ENCODE measurements around the gene GGCX.
"Not testable (repeated sequence)": the region's sequence is repeated elsewhere in the genome, so short reads cannot be mapped to it uniquely, and the experiment has no call there.

The GGCX gene

GRCh38 chr2:85547859-85548607 is 13.3 kb downstream of the GGCX start:
- DNase-seq (no peak), ATAC-seq (ENCODE audit: insufficient read depth, low read depth) (no peak)
- no peak overlapping the region for H3K27ac ChIP-seq (ENCODE audit: low read length)
- TF ChIP-seq EZH2 (IDR thresholded peaks at IDR 0.05; ENCODE audit: borderline replicate concordance, low read depth, low read length, severe bottlenecking) (no peak), CTCF (IDR thresholded peaks at IDR 0.05; ENCODE audit: borderline replicate concordance, extremely low read depth, low read length, poor library complexity, severe bottlenecking) (no peak)
- no peaks in the 10 kb centered on the region for H3K9me3 ChIP-seq (ENCODE audit: insufficient read depth, low read length, severe bottlenecking)
- no peak overlapping the region for H2AFZ ChIP-seq (ENCODE audit: low read depth, low read length)
- no peak overlapping the region for H3K4me2 ChIP-seq (ENCODE audit: insufficient read depth, low read length)
- no peak overlapping the region for H3K4me3 ChIP-seq (ENCODE audit: low read depth in 1 of 2, low read length in 2 of 2)
- peaks cover 18% of the 10 kb centered on the region; the same call in 1 of the 2 replicates for H4K20me1 ChIP-seq (ENCODE audit: insufficient read depth, low read length)
- H3K4me1 ChIP-seq (ENCODE audit: insufficient read depth, low read length): no peaks in the 10 kb centered on the region
- peaks cover 69% of the 10 kb centered on the region for H3K36me3 ChIP-seq (ENCODE audit: insufficient read depth, low read length)
- no peak overlapping the region for H3K9ac ChIP-seq (ENCODE audit: low read depth, low read length)
- H3K79me2 ChIP-seq (ENCODE audit: insufficient read depth, low read length): peaks cover 4% of the 10 kb centered on the region
- no peaks in the 10 kb centered on the region for H3K27me3 ChIP-seq (ENCODE audit: insufficient read depth, low read length, poor library complexity)

- H3K27ac ChIP-seq (ENCODE audit: low read length): no peak overlapping the region
- peaks cover 12% of the 10 kb centered on the region for H3K79me2 ChIP-seq (ENCODE audit: insufficient read depth, low read length)
- DNase-seq (peak; percentile 28), ATAC-seq (ENCODE audit: insufficient read depth, low read depth) (peak; percentile 6; the same call in 2 of the 3 replicates)
- no peak overlapping the region for H3K9ac ChIP-seq (ENCODE audit: low read depth, low read length)
- H3K4me1 ChIP-seq (ENCODE audit: insufficient read depth, low read length): peaks cover 7% of the 10 kb centered on the region
- H3K4me3 ChIP-seq (ENCODE audit: low read depth in 1 of 2, low read length in 2 of 2): no peak overlapping the region
- H3K36me3 ChIP-seq (ENCODE audit: insufficient read depth, low read length): peaks cover 69% of the 10 kb centered on the region
- H3K27me3 ChIP-seq (ENCODE audit: insufficient read depth, low read length, poor library complexity): no peaks in the 10 kb centered on the region
- H3K4me2 ChIP-seq (ENCODE audit: insufficient read depth, low read length): no peak overlapping the region
- peaks cover 25% of the 10 kb centered on the region for H4K20me1 ChIP-seq (ENCODE audit: insufficient read depth, low read length)
- no peak for TF ChIP-seq EZH2 (IDR thresholded peaks at IDR 0.05; ENCODE audit: borderline replicate concordance, low read depth, low read length, severe bottlenecking)
- no peak for TF ChIP-seq CTCF (IDR thresholded peaks at IDR 0.05; ENCODE audit: borderline replicate concordance, extremely low read depth, low read length, poor library complexity, severe bottlenecking)
- H3K9me3 ChIP-seq (ENCODE audit: insufficient read depth, low read length, severe bottlenecking): no peaks in the 10 kb centered on the region
- H2AFZ ChIP-seq (ENCODE audit: low read depth, low read length): no peak overlapping the region
These were observed 14.0 kb downstream of the GGCX start for GRCh38 chr2:85547089-85547858.

- H3K27ac ChIP-seq (ENCODE audit: low read length): no peak overlapping the region
- ATAC-seq (ENCODE audit: insufficient read depth, low read depth): peak; percentile 39
- H3K4me1 ChIP-seq (ENCODE audit: insufficient read depth, low read length): peaks cover 22% of the 10 kb centered on the region
- DNase-seq: no peak
- no peak overlapping the region for H3K4me3 ChIP-seq (ENCODE audit: low read depth in 1 of 2, low read length in 2 of 2)
- H3K9ac ChIP-seq (ENCODE audit: low read depth, low read length): no peak overlapping the region
- H4K20me1 ChIP-seq (ENCODE audit: insufficient read depth, low read length): peaks cover 40% of the 10 kb centered on the region
- H3K27me3 ChIP-seq (ENCODE audit: insufficient read depth, low read length, poor library complexity): no peaks in the 10 kb centered on the region
- no peak overlapping the region for H2AFZ ChIP-seq (ENCODE audit: low read depth, low read length)
- no peak for TF ChIP-seq EZH2 (IDR thresholded peaks at IDR 0.05; ENCODE audit: borderline replicate concordance, low read depth, low read length, severe bottlenecking)
- TF ChIP-seq CTCF (IDR thresholded peaks at IDR 0.05; ENCODE audit: borderline replicate concordance, extremely low read depth, low read length, poor library complexity, severe bottlenecking): no peak
- no peaks in the 10 kb centered on the region for H3K9me3 ChIP-seq (ENCODE audit: insufficient read depth, low read length, severe bottlenecking)
- H3K79me2 ChIP-seq (ENCODE audit: insufficient read depth, low read length): peaks cover 25% of the 10 kb centered on the region
- no peak overlapping the region for H3K4me2 ChIP-seq (ENCODE audit: insufficient read depth, low read length)
- peaks cover 69% of the 10 kb centered on the region for H3K36me3 ChIP-seq (ENCODE audit: insufficient read depth, low read length)
These were observed 15.5 kb downstream of the GGCX start for GRCh38 chr2:85545780-85546240.

GRCh38 chr2:85544915-85545779 is 16.1 kb downstream of the GGCX start:
- not testable (repeated sequence) for H3K9ac ChIP-seq (ENCODE audit: low read depth, low read length); H3K9me3 ChIP-seq (ENCODE audit: insufficient read depth, low read length, severe bottlenecking); H3K4me3 ChIP-seq (ENCODE audit: low read depth in 1 of 2, low read length in 2 of 2); H3K27me3 ChIP-seq (ENCODE audit: insufficient read depth, low read length, poor library complexity); H2AFZ ChIP-seq (ENCODE audit: low read depth, low read length); DNase-seq; ATAC-seq (ENCODE audit: insufficient read depth, low read depth); H3K27ac ChIP-seq (ENCODE audit: low read length); H3K4me2 ChIP-seq (ENCODE audit: insufficient read depth, low read length)
- peaks cover 31% of the 10 kb centered on the region for H3K79me2 ChIP-seq (ENCODE audit: insufficient read depth, low read length)
- peaks cover 47% of the 10 kb centered on the region for H4K20me1 ChIP-seq (ENCODE audit: insufficient read depth, low read length)
- H3K4me1 ChIP-seq (ENCODE audit: insufficient read depth, low read length): peaks cover 29% of the 10 kb centered on the region
- peaks cover 69% of the 10 kb centered on the region for H3K36me3 ChIP-seq (ENCODE audit: insufficient read depth, low read length)

GRCh38 chr2:85544254-85544691 is 17.0 kb downstream of the GGCX start:
- Histone ChIP-seq H3K4me1 (ENCODE audit: insufficient read depth, low read length) (peaks cover 30% of the 10 kb centered on the region), H3K79me2 (ENCODE audit: insufficient read depth, low read length) (peaks cover 40% of the 10 kb centered on the region), H3K36me3 (ENCODE audit: insufficient read depth, low read length) (peaks cover 72% of the 10 kb centered on the region), H4K20me1 (ENCODE audit: insufficient read depth, low read length) (peaks cover 55% of the 10 kb centered on the region)
- DNase-seq; H3K9me3 ChIP-seq (ENCODE audit: insufficient read depth, low read length, severe bottlenecking); H3K4me2 ChIP-seq (ENCODE audit: insufficient read depth, low read length); H3K9ac ChIP-seq (ENCODE audit: low read depth, low read length); H3K4me3 ChIP-seq (ENCODE audit: low read depth in 1 of 2, low read length in 2 of 2); ATAC-seq (ENCODE audit: insufficient read depth, low read depth); H3K27me3 ChIP-seq (ENCODE audit: insufficient read depth, low read length, poor library complexity); H2AFZ ChIP-seq (ENCODE audit: low read depth, low read length); H3K27ac ChIP-seq (ENCODE audit: low read length): not testable (repeated sequence)
